SK-N-SH treated with all-trans-retinoic acid at 6 μM for 48 hours (cell line): ENCODE measurements around the gene STEAP4.
"Not testable (repeated sequence)": the region's sequence is repeated elsewhere in the genome, so short reads cannot be mapped to it uniquely, and the experiment has no call there.

Experiments used
- ATAC-seq: fragments of 200-7000 bp; cut with Tn5 transposase; 3 replicates; pipeline ENCODE4 v1.9.1; 2020; ENCODE audit warnings: mild to moderate bottlenecking, moderate library complexity
- ARNTL ChIP-seq: fragments of 450-650 bp; formaldehyde crosslinking; IDR thresholded peaks from 2 replicates; pipeline ENCODE4 v1.5.0; 2020; ENCODE audit warnings: low read depth, mild to moderate bottlenecking, moderate library complexity, borderline replicate concordance
- BACH2 ChIP-seq: fragments of 250-450 bp; sonication (Bioruptor Pico); IDR thresholded peaks from 2 replicates; pipeline ENCODE4 v1.9.0; 2021; ENCODE audit warnings: mild to moderate bottlenecking, borderline replicate concordance
- CREB5 ChIP-seq: fragments of 250-450 bp; sonication (Bioruptor Pico); IDR thresholded peaks from 2 replicates; pipeline ENCODE4 v1.5.1; 2020; ENCODE audit warnings: low read depth, mild to moderate bottlenecking, moderate library complexity
- CSDC2 ChIP-seq: fragments of 250-450 bp; sonication (Bioruptor Pico); IDR thresholded peaks from 2 replicates; pipeline ENCODE4 v1.5.0; 2020; ENCODE audit warnings: mild to moderate bottlenecking, moderate library complexity
- CSRNP3 ChIP-seq: fragments of 250-450 bp; sonication (Bioruptor Pico); IDR thresholded peaks from 2 replicates; pipeline ENCODE4 v1.5.1; 2021; ENCODE audit warnings: mild to moderate bottlenecking, moderate library complexity
- ESRRG ChIP-seq: fragments of 250-450 bp; sonication (Bioruptor Pico); IDR thresholded peaks from 2 replicates; pipeline ENCODE4 v1.6.1; 2021; ENCODE audit warnings: mild to moderate bottlenecking
- GLIS3 ChIP-seq: fragments of 250-450 bp; sonication (Bioruptor Pico); IDR thresholded peaks from 2 replicates; pipeline ENCODE4 v1.5.0; 2020; ENCODE audit warnings: mild to moderate bottlenecking, moderate library complexity
- ISL1 ChIP-seq: fragments of 250-450 bp; sonication (Bioruptor Pico); IDR thresholded peaks from 2 replicates; pipeline ENCODE4 v2.1.2; 2022; ENCODE audit warnings: mild to moderate bottlenecking, moderate library complexity
- POU6F1 ChIP-seq: fragments of 250-450 bp; sonication (Bioruptor Pico); IDR thresholded peaks from 2 replicates; pipeline ENCODE4 v1.8.0; 2021; ENCODE audit warnings: low read depth, mild to moderate bottlenecking, moderate library complexity, borderline replicate concordance
- PPARA ChIP-seq: fragments of 250-450 bp; sonication (Bioruptor Pico); IDR thresholded peaks from 2 replicates; pipeline ENCODE4 v1.5.0; 2020; ENCODE audit warnings: mild to moderate bottlenecking, borderline replicate concordance
- RARB ChIP-seq: fragments of 250-450 bp; sonication (Bioruptor Pico); IDR thresholded peaks from 2 replicates; pipeline ENCODE4 v1.8.0; 2021; ENCODE audit warnings: mild to moderate bottlenecking, moderate library complexity
- SNAI2 ChIP-seq: fragments of 250-450 bp; sonication (Bioruptor Pico); IDR thresholded peaks from 2 replicates; pipeline ENCODE4 v1.5.0; 2020; ENCODE audit warnings: mild to moderate bottlenecking, moderate library complexity
- TCF4 ChIP-seq: fragments of 250-450 bp; sonication (Bioruptor Pico); IDR thresholded peaks from 2 replicates; pipeline ENCODE4 v1.8.0; 2021; ENCODE audit warnings: mild to moderate bottlenecking, moderate library complexity, borderline replicate concordance
- TOX ChIP-seq: fragments of 250-450 bp; sonication (Bioruptor Pico); IDR thresholded peaks from 2 replicates; pipeline ENCODE4 v1.8.0; 2021; ENCODE audit warnings: mild to moderate bottlenecking, moderate library complexity, borderline replicate concordance
- TSHZ2 ChIP-seq: fragments of 250-450 bp; sonication (Bioruptor Pico); IDR thresholded peaks from 2 replicates; pipeline ENCODE4 v1.5.0; 2020; ENCODE audit warnings: mild to moderate bottlenecking, moderate library complexity
- ZC3H10 ChIP-seq: fragments of 250-450 bp; sonication (Bioruptor Pico); IDR thresholded peaks from 2 replicates; pipeline ENCODE4 v1.5.1; 2021; ENCODE audit warnings: mild to moderate bottlenecking, moderate library complexity
- ZFP3 ChIP-seq: fragments of 250-450 bp; sonication (Bioruptor Pico); IDR thresholded peaks from 2 replicates; pipeline ENCODE4 v1.5.0; 2020; ENCODE audit warnings: mild to moderate bottlenecking, moderate library complexity
- ZFP30 ChIP-seq: fragments of 450-650 bp; formaldehyde crosslinking; IDR thresholded peaks from 2 replicates; pipeline ENCODE4 v1.5.0; 2022; ENCODE audit warnings: mild to moderate bottlenecking, moderate library complexity
- ZNF565 ChIP-seq: fragments of 450-650 bp; formaldehyde crosslinking; conservative IDR thresholded peaks from 2 replicates; pipeline ENCODE4 v1.5.0; 2020; ENCODE audit warnings: low read depth, mild to moderate bottlenecking, moderate library complexity
- ZNF70 ChIP-seq: fragments of 450-650 bp; formaldehyde crosslinking; IDR thresholded peaks from 2 replicates; pipeline ENCODE4 v1.5.0; 2020; ENCODE audit warnings: mild to moderate bottlenecking, moderate library complexity
- ZNF8 ChIP-seq: fragments of 450-650 bp; formaldehyde crosslinking; IDR thresholded peaks from 2 replicates; pipeline ENCODE4 v1.5.0; 2020; ENCODE audit warnings: mild to moderate bottlenecking, moderate library complexity

Gene STEAP4

GRCh38 chr7:88264987-88265386 lies 41.7 kb downstream of the STEAP4 start:
- TF ChIP-seq SNAI2 (CRISPR knock-in tag) = peak; percentile 89
- TF ChIP-seq CSRNP3 = 0 out of 2 replicates have a peak, but pooled peaks have one; percentile 33
- 0 out of 2 replicates have a peak, but pooled peaks have one; percentile 48 for TF ChIP-seq TSHZ2 (CRISPR knock-in tag)
- TF ChIP-seq ISL1 (CRISPR knock-in tag) = peak; percentile 96
- peak; percentile 92; the same call in 1 of the 2 replicates for TF ChIP-seq CSDC2 (CRISPR knock-in tag)
- 0 out of 2 replicates have a peak, but pooled peaks have one; percentile 70 for TF ChIP-seq GLIS3 (CRISPR knock-in tag)
- TF ChIP-seq ZFP3 = peak; percentile 86
- TF ChIP-seq CREB5 (CRISPR knock-in tag) = peak; percentile 96
- TF ChIP-seq, all 23 proteins: peak for 8; not testable (repeated sequence) for 15

GRCh38 chr7:88262562-88262961 lies 44.1 kb downstream of the STEAP4 start:
- ATAC-seq = no peak

More at GRCh38 chr7:88264987-88265386, 41.7 kb downstream of the STEAP4 start:
- not testable (repeated sequence) for ATAC-seq

GRCh38 chr7:88260719-88261118 lies 46.0 kb downstream of the STEAP4 start:
- ATAC-seq = no peak
- TF ChIP-seq CSDC2 (CRISPR knock-in tag) (no peak), ESRRG (CRISPR knock-in tag) (peak; percentile 37; the same call in 1 of the 2 replicates), ZC3H10 (CRISPR knock-in tag) (no peak), POU6F1 (CRISPR knock-in tag) (peak; percentile 61; the same call in 1 of the 2 replicates), PPARA (0 out of 2 replicates have a peak, but pooled peaks have one; percentile 53), CREB5 (CRISPR knock-in tag) (peak; percentile 60; the same call in 1 of the 2 replicates), TSHZ2 (CRISPR knock-in tag) (peak; percentile 91), ZFP30 (CRISPR knock-in tag) (no peak), ZFP3 (peak; percentile 80)

More at GRCh38 chr7:88262562-88262961, 44.1 kb downstream of the STEAP4 start:
- no peak for TF ChIP-seq POU6F1 (CRISPR knock-in tag)
- TF ChIP-seq ZFP30 (CRISPR knock-in tag) = no peak
- no peak for TF ChIP-seq ZNF565
- TF ChIP-seq RARB (CRISPR knock-in tag) = no peak
- TF ChIP-seq CREB5 (CRISPR knock-in tag) = no peak
- TF ChIP-seq ESRRG (CRISPR knock-in tag) = no peak
- TF ChIP-seq TOX (CRISPR knock-in tag) = no peak
- TF ChIP-seq ZNF70 (CRISPR knock-in tag) = no peak
- no peak for TF ChIP-seq TCF4 (CRISPR knock-in tag)
- TF ChIP-seq PPARA = no peak
- TF ChIP-seq GLIS3 (CRISPR knock-in tag) = no peak
- TF ChIP-seq ZNF8 (CRISPR knock-in tag) = no peak
- no peak for TF ChIP-seq ZC3H10 (CRISPR knock-in tag)
- TF ChIP-seq ARNTL (CRISPR knock-in tag) = no peak
- TF ChIP-seq CSDC2 (CRISPR knock-in tag) = no peak
- TF ChIP-seq BACH2 (CRISPR knock-in tag) = no peak
